Astrocyte (in vitro differentiated cells and primary cell): ENCODE measurements around the gene SLC45A1. TPM values are rescaled to one million over a fixed set of nuclear protein-coding genes. Genes with fewer than 3 reads are reported as not detected.
A peak's percentile ranks its signal among the peaks of the same experiment; 100 is the strongest.

Experiments used
- DNase-seq: peaks from one replicate; pipeline ENCODE4 v3.0.0-alpha.2; 2010; ENCODE audit warnings: low read depth
- FAIRE-seq: peaks from 2 replicates; lab custom pipeline; 2011; peaks lifted over from hg19 to GRCh38; lab: Jason Lieb, UNC
- H2AFZ ChIP-seq: 2 replicates; pipeline ENCODE4 v1.6.0; 2012; ENCODE audit warnings: low read depth, low read length, inconsistent platforms
- H3K27ac ChIP-seq: 2 replicates; pipeline ENCODE4 v1.5.1; 2011; ENCODE audit warnings: low read depth, low read length, inconsistent platforms
- H3K27me3 ChIP-seq: 2 replicates; pipeline ENCODE4 v1.6.0; 2011; ENCODE audit warnings: low read length, inconsistent platforms; ENCODE audit not compliant: insufficient read depth
- H3K36me3 ChIP-seq: 2 replicates; pipeline ENCODE4 v1.5.1; 2011; ENCODE audit warnings: low read length, inconsistent platforms; ENCODE audit not compliant: insufficient read depth
- H3K4me1 ChIP-seq: 2 replicates; pipeline ENCODE4 v1.5.1; 2011; ENCODE audit warnings: low read length, inconsistent platforms; ENCODE audit not compliant: insufficient read depth
- H3K4me2 ChIP-seq: 2 replicates; pipeline ENCODE4 v1.6.0; 2012; ENCODE audit warnings: low read length, inconsistent platforms
- H3K4me3 ChIP-seq: 2 replicates; pipeline ENCODE4 v1.5.1; 2011; ENCODE audit warnings: low read depth, mild to moderate bottlenecking, low read length, inconsistent platforms; ENCODE audit not compliant: insufficient read depth
- H3K79me2 ChIP-seq: 2 replicates; pipeline ENCODE4 v1.6.0; 2012; ENCODE audit warnings: mild to moderate bottlenecking, low read length, inconsistent platforms; ENCODE audit not compliant: insufficient read depth
- H3K9ac ChIP-seq: 2 replicates; pipeline ENCODE4 v1.6.0; 2012; ENCODE audit warnings: mild to moderate bottlenecking, low read length, inconsistent platforms
- H3K9me3 ChIP-seq: 2 replicates; pipeline ENCODE4 v1.5.1; 2012; ENCODE audit warnings: low read depth, mild to moderate bottlenecking, low read length, inconsistent platforms; ENCODE audit not compliant: insufficient read depth
- H4K20me1 ChIP-seq: 2 replicates; pipeline ENCODE4 v1.6.0; 2012; ENCODE audit warnings: low read length, inconsistent platforms; ENCODE audit not compliant: insufficient read depth
- H3K27ac Mint-ChIP-seq: one replicate; pipeline ENCODE4 v1.8.0; 2021; ENCODE audit warnings: mild to moderate bottlenecking, mixed read lengths; ENCODE audit not compliant: unreplicated experiment
- H3K27me3 Mint-ChIP-seq: one replicate; pipeline ENCODE4 v1.8.0; 2021; ENCODE audit warnings: low read depth, mixed read lengths; ENCODE audit not compliant: unreplicated experiment
- H3K36me3 Mint-ChIP-seq: one replicate; pipeline ENCODE4 v1.8.0; 2021; ENCODE audit warnings: low read depth, mixed read lengths; ENCODE audit not compliant: unreplicated experiment
- H3K4me1 Mint-ChIP-seq: one replicate; pipeline ENCODE4 v1.8.0; 2021; ENCODE audit warnings: low read depth, mixed read lengths; ENCODE audit not compliant: unreplicated experiment
- H3K4me3 Mint-ChIP-seq: one replicate; pipeline ENCODE4 v1.8.0; 2021; ENCODE audit warnings: mild to moderate bottlenecking, moderate library complexity, mixed read lengths; ENCODE audit not compliant: unreplicated experiment
- H3K9me3 Mint-ChIP-seq: one replicate; pipeline ENCODE4 v1.8.0; 2021; ENCODE audit warnings: mild to moderate bottlenecking, mixed read lengths; ENCODE audit not compliant: unreplicated experiment
- CTCF ChIP-seq: IDR thresholded peaks from 2 replicates; pipeline ENCODE4 v1.5.1; 2011; ENCODE audit warnings: low read depth, mild to moderate bottlenecking, inconsistent platforms, low read length, moderate library complexity; ENCODE audit not compliant: insufficient read depth
- EZH2 ChIP-seq: IDR thresholded peaks from 2 replicates; pipeline ENCODE4 v1.6.1; 2012; ENCODE audit warnings: mild to moderate bottlenecking, low read length, inconsistent platforms; ENCODE audit not compliant: insufficient read depth
- total RNA-seq: library from RNA; stranded (reverse); gene quantifications from 2 replicates; pipeline ENCODE4 v1.2.1, GENCODE V29; 2021

Gene SLC45A1
- total RNA-seq, 1 donor from 2014 or later, result 0.95 TPM

GRCh38 chr1:8386247-8386646, 68.3 kb downstream of the SLC45A1 start:
- DNase-seq, result no peak
- peak overlapping the region; percentile 73 for H3K27ac Mint-ChIP-seq
- no peak for FAIRE-seq
- H4K20me1 ChIP-seq, result peaks cover 57% of the 10 kb centered on the region
- TF ChIP-seq CTCF (no peak), EZH2 (no peak)
- no peak overlapping the region for H3K4me2 ChIP-seq
- H3K4me1 Mint-ChIP-seq, result peaks cover 41% of the 10 kb centered on the region
- H3K4me3 Mint-ChIP-seq, result no peak overlapping the region
- H3K36me3 Mint-ChIP-seq, result peaks cover 2% of the 10 kb centered on the region
- no peaks in the 10 kb centered on the region for H3K9me3 Mint-ChIP-seq
- H3K9ac ChIP-seq, result no peak overlapping the region
- no peaks in the 10 kb centered on the region for H3K27me3 Mint-ChIP-seq
- no peaks in the 10 kb centered on the region for H3K9me3 ChIP-seq
- peaks cover 3% of the 10 kb centered on the region for H3K36me3 ChIP-seq
- H2AFZ ChIP-seq, result no peak overlapping the region
- no peak overlapping the region for H3K4me3 ChIP-seq
- H3K79me2 ChIP-seq, result peaks cover 86% of the 10 kb centered on the region
- peaks cover 17% of the 10 kb centered on the region for H3K4me1 ChIP-seq
- H3K27me3 ChIP-seq, result no peaks in the 10 kb centered on the region
- no peak overlapping the region for H3K27ac ChIP-seq

GRCh38 chr1:8388732-8389562, 71.0 kb downstream of the SLC45A1 start:
- Histone ChIP-seq H2AFZ (no peak overlapping the region), H3K9me3 (no peaks in the 10 kb centered on the region), H3K36me3 (peaks cover 3% of the 10 kb centered on the region), H3K9ac (no peak overlapping the region), H3K4me3 (no peak overlapping the region), H3K4me2 (no peak overlapping the region), H3K4me1 (peaks cover 8% of the 10 kb centered on the region), H3K27me3 (no peaks in the 10 kb centered on the region), H4K20me1 (peaks cover 39% of the 10 kb centered on the region), H3K27ac (no peak overlapping the region), H3K79me2 (peaks cover 87% of the 10 kb centered on the region)
- FAIRE-seq (no peak), DNase-seq (no peak)
- Mint-ChIP-seq H3K4me1 (peaks cover 36% of the 10 kb centered on the region), H3K9me3 (no peaks in the 10 kb centered on the region), H3K27ac (peak overlapping the region; percentile 60), H3K36me3 (peaks cover 8% of the 10 kb centered on the region), H3K27me3 (no peaks in the 10 kb centered on the region), H3K4me3 (no peak overlapping the region)
- TF ChIP-seq CTCF (no peak), EZH2 (no peak)

GRCh38 chr1:8389958-8390535, 72.1 kb downstream of the SLC45A1 start:
- no peak overlapping the region for H3K27ac Mint-ChIP-seq
- Histone ChIP-seq H3K27ac (no peak overlapping the region), H4K20me1 (peaks cover 28% of the 10 kb centered on the region), H3K4me1 (peaks cover 9% of the 10 kb centered on the region), H3K4me2 (no peak overlapping the region), H3K79me2 (peaks cover 79% of the 10 kb centered on the region), H3K4me3 (no peak overlapping the region), H3K9ac (no peak overlapping the region), H3K9me3 (no peaks in the 10 kb centered on the region), H3K27me3 (no peaks in the 10 kb centered on the region), H2AFZ (no peak overlapping the region), H3K36me3 (peaks cover 3% of the 10 kb centered on the region)
- FAIRE-seq (no peak), DNase-seq (no peak)
- H3K9me3 Mint-ChIP-seq, result no peaks in the 10 kb centered on the region
- H3K4me3 Mint-ChIP-seq, result no peak overlapping the region
- peaks cover 8% of the 10 kb centered on the region for H3K36me3 Mint-ChIP-seq
- TF ChIP-seq EZH2 (no peak), CTCF (no peak)
- H3K27me3 Mint-ChIP-seq, result no peaks in the 10 kb centered on the region
- peaks cover 35% of the 10 kb centered on the region for H3K4me1 Mint-ChIP-seq
